Ectodermal cell (in vitro differentiated cells): ENCODE measurements around the gene CFAP46.
"Not testable (repeated sequence)": the region's sequence is repeated elsewhere in the genome, so short reads cannot be mapped to it uniquely, and the experiment has no call there.

Experiments
- H3K27ac ChIP-seq: 2 replicates; pipeline ENCODE4 v1.7.0; 2013; ENCODE audit warnings: mild to moderate bottlenecking, low read depth, low read length; ENCODE audit not compliant: insufficient read depth, poor library complexity, severe bottlenecking
- H3K27me3 ChIP-seq: 2 replicates; pipeline ENCODE4 v1.7.0; 2013; ENCODE audit warnings: mild to moderate bottlenecking, low read length; ENCODE audit not compliant: insufficient read depth, control insufficient read depth, poor library complexity, severe bottlenecking
- H3K36me3 ChIP-seq: one replicate; pipeline ENCODE4 v1.7.0; 2013; ENCODE audit warnings: low read length; ENCODE audit not compliant: control insufficient read depth, insufficient read depth
- H3K4me1 ChIP-seq: one replicate; pipeline ENCODE4 v1.7.0; 2013; ENCODE audit warnings: low read length; ENCODE audit not compliant: control insufficient read depth, insufficient read depth
- H3K4me3 ChIP-seq: 2 replicates; pipeline ENCODE4 v1.7.0; 2013; ENCODE audit warnings: low read depth, low read length, control low read depth; ENCODE audit not compliant: insufficient read depth
- H3K9me3 ChIP-seq: 2 replicates; pipeline ENCODE4 v1.7.0; 2013; ENCODE audit warnings: mild to moderate bottlenecking, low read length, moderate library complexity; ENCODE audit not compliant: control insufficient read depth
- WGBS, 2 experiments: methylation state at CpG; one replicate each; pipeline ENCODE4 v1.1.7; 2013; ENCODE audit warnings: missing lambda C conversion rate in 2 of 2; 5-methylcytosine and 5-hydroxymethylcytosine counted together

Gene CFAP46

DNA sequence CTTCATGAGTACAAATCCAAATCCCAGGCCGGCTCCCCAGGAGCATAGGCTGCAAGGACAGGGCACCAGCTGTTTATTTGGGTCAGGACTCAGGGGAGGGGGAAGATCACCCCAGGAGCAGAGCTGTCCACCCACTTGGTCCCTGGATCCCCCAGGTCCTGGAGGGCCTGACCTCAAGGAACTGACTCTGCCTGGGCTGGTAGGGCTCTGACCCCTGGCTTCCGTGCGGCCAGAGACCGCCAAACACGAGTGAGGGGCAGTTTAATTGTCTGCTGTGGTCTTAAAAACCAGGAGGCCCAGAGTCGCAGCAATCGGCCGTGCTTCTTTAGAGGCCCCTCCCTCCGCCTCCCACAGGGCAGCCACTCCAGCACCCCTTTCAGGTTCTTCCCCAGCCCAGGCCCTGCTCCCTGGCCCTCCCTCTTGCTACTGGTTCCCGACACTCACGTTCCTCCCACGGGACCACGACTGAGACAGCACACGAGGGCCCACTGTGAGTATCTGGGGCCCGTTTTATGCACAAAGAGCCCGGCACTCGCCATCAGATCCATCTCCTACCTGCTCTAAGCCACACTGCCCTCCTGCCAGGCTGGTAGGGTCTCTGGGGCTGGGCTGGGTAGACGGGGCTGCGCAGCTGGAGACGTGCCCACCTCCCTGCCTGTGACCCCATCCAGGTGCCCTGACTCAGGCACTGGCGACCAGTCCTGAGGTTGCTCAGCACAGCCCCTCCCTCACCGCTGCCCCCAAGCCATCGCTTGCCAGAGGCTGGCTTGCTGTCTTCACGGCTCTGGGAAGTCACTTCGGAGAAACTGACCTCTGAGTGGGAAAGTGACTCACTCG is 30.0 kb upstream of the CFAP46 start:
- Histone ChIP-seq H3K4me1 (peaks cover 8% of the 10 kb centered on the region), H3K4me3 (no peak overlapping the region), H3K36me3 (no peaks in the 10 kb centered on the region), H3K27me3 (no peaks in the 10 kb centered on the region), H3K27ac (no peak overlapping the region), H3K9me3 (no peaks in the 10 kb centered on the region)
- WGBS, 2 experiments = 71 to 72% methylated on average over 26 of the region's 26 CpGs

DNA sequence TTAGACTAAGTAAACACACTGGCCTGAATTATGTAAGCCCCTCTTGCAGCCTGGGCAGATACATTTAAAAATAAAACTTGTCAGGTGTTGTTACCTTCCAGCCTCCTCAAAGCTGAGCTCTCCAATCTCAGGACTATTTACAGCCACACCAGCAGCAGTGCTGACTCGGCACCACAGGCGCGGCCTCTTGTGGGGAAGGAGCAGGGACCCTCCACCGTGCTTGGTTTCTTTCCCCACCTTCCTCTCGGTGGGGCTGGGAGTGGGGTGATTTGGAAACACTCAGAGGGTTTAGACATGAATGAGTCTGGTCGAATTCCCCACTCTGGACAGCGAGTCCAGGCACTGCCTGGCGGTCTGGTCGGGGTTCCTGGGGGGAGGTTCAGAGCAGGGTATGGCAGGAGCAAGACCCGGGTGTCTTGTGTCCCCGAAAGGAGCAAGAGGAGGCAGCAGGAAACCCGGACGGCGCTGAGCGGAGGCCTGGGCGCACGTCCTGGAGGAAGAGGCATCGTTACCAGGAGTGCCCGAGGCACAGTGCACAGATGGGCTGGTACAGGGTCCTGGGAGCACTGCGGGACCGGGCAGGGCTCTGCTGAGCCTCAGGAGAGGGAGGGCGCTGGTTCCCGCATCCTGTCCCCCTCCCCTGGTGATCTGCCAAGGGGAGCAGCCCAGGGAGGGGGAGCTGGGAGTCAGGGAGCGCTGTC is 29.2 kb upstream of the CFAP46 start:
- no peak overlapping the region for H3K27ac ChIP-seq
- H3K36me3 ChIP-seq = no peaks in the 10 kb centered on the region
- no peaks in the 10 kb centered on the region for H3K9me3 ChIP-seq
- 69 to 71% methylated on average over 24 of the region's 24 CpGs for WGBS, 2 experiments
- H3K4me3 ChIP-seq = no peak overlapping the region
- H3K27me3 ChIP-seq = no peaks in the 10 kb centered on the region
- peaks cover 8% of the 10 kb centered on the region for H3K4me1 ChIP-seq

DNA sequence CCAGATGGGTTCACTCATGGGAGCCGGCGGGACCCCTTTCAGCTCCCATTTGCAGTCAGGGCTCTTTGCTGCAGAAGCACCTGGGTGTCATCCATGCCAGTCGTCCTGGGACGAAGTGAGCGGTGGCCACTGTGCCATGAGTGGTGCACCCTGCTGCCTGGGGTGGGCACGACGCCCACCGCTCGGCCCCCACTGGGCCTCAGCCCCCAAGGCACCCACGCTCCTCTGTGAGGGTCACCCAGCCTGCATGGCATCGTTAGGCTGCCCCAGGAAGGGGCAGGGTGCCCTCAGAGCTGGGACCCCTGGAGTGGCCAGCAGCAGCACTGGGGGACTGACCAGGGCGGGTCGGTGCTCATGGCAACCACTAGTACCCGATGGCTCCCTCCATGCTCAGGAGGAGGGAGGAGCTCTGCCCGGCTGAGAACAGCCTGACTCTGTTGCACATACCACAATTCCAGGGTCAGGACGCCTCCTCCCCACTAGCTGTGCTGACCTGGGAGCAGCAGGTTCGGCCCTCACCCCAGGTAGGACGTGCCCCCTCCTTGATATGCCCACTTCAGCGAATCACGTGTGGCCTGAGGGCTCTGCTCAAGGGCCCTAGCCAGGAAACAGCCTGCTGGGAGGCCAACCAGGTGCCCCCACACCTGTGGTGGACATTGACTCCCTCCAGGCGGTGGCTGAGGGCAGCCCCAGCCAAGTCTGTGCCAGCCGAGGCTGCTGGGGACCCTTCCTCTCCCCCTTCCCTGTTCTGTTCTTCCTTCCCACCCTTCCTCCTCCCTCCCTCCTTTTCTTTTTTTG is 28.5 kb upstream of the CFAP46 start:
- H3K4me3 ChIP-seq = no peak overlapping the region
- no peak overlapping the region for H3K27ac ChIP-seq
- H3K27me3 ChIP-seq = no peaks in the 10 kb centered on the region
- H3K9me3 ChIP-seq = no peaks in the 10 kb centered on the region
- WGBS, 2 experiments = 88% methylated on average over 22 of the region's 22 CpGs
- H3K4me1 ChIP-seq = peaks cover 8% of the 10 kb centered on the region
- no peaks in the 10 kb centered on the region for H3K36me3 ChIP-seq

DNA sequence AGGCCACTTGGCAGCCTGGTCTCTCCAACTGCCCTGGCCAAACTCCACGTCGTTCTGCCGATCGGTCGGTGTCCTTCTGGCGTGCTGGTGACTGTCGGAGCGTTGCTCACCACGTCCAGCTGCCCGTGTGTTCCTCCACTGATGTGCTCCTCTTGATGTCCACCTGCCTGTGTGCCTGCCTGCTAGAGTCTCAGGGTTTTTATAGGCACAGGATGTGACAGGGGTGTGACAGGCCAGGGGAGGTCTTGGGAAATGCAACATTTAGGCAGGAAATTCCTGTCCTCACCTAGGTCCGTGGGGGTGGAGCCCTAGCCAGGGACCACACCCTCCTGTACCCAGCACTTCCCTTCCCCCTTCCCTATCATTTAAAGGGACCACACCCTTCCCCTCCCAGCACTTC is 25.2 kb upstream of the CFAP46 start:
- 77 to 78% methylated on average over 11 of the region's 11 CpGs for WGBS, 2 experiments
- Histone ChIP-seq H3K4me1 (no peaks in the 10 kb centered on the region), H3K9me3 (no peaks in the 10 kb centered on the region), H3K27me3 (peaks cover 8% of the 10 kb centered on the region), H3K4me3 (no peak overlapping the region), H3K36me3 (no peaks in the 10 kb centered on the region), H3K27ac (no peak overlapping the region)

DNA sequence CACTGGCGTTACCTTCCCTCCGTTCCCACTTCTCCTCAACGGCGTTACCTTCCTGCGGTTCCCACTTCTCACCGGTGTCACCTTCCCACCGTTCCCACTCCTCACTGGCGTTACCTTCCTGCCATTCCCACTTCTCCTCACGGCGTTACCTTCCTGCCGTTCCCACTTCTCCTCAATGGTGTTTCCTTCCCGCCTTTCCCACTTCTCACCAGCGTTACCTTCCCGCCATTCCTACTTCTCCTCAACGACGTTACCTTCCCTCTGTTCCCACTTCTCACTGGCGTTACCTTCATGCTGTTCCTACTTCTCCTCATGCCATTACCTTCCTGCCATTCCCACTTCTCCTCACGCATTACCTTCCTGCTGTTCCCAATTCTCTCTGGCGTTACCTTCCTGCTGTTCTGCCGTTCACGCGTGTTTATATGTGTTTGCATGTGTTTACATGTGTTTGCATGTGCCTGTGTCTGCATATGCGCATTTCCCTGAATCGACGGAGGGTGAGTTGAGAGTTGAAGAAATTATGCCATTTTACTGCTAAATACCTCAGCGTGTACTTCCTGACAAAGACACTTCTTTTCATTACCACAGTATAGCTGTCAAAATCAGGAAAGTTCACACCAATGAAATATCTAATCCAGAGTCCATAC is 23.2 kb upstream of the CFAP46 start:
- Histone ChIP-seq H3K36me3 (no peaks in the 10 kb centered on the region), H3K9me3 (no peaks in the 10 kb centered on the region), H3K27ac (no peak overlapping the region), H3K27me3 (peaks cover 10% of the 10 kb centered on the region), H3K4me1 (no peaks in the 10 kb centered on the region), H3K4me3 (no peak overlapping the region)
- WGBS, 2 experiments = 91 to 94% methylated on average over 26 of the region's 26 CpGs

DNA sequence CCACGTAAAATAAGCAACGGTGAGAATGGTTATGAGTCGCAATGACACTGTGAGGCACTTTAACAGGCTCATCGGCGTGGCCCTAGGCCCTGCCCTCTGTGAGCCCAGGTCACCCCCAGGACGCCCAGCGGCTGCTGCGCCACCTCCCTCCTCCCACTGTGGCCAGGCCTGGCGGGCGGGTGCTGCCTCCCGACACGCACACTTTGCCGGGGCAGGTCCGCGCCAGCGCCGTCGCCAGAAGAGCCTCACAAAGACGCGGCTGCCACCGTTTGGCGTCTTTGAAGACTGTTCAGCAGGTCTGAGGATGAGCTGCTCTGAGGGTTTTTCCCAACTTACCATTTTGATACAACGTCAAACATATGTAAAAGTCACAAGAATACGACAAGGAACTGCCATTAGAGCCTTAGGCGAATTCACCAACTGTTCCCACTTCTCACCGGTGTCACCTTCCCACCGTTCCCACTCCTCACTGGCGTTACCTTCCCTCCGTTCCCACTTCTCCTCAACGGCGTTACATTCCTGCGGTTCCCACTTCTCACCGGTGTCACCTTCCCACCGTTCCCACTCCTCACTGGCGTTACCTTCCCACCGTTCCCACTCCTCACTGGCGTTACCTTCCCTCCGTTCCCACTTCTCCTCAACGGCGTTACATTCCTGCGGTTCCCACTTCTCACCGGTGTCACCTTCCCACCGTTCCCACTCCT is 22.5 kb upstream of the CFAP46 start:
- not testable (repeated sequence) for H3K9me3 ChIP-seq, H3K4me3 ChIP-seq, H3K36me3 ChIP-seq, H3K27ac ChIP-seq, H3K4me1 ChIP-seq
- H3K27me3 ChIP-seq = peaks cover 10% of the 10 kb centered on the region
- WGBS, 2 experiments = 96% methylated on average over 43 of the region's 43 CpGs

DNA sequence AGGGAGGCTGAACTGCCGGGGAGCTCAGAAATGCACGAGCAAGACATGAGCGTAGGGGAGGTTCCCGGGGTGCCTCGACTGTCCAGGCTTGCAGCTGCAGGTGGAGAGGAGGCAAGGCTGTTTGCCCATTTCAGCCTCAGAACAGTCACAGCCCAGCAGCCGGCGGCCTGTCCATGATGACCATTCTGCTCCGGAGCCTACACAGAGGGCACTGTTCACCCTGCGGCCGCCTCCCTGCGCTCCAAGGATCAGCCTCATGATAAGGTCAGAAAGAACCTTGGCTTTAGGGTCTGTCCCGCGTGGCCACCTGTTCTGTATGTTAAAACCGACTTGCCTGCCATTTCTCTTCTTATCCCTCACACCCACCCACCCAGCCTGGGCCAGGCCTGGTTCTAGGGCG is 21.9 kb upstream of the CFAP46 start:
- Histone ChIP-seq H3K4me1 (no peaks in the 10 kb centered on the region), H3K4me3 (no peak overlapping the region), H3K9me3 (no peaks in the 10 kb centered on the region), H3K27me3 (peaks cover 10% of the 10 kb centered on the region), H3K27ac (no peak overlapping the region), H3K36me3 (no peaks in the 10 kb centered on the region)
- WGBS, 2 experiments = 90% methylated on average over 15 of the region's 15 CpGs

DNA sequence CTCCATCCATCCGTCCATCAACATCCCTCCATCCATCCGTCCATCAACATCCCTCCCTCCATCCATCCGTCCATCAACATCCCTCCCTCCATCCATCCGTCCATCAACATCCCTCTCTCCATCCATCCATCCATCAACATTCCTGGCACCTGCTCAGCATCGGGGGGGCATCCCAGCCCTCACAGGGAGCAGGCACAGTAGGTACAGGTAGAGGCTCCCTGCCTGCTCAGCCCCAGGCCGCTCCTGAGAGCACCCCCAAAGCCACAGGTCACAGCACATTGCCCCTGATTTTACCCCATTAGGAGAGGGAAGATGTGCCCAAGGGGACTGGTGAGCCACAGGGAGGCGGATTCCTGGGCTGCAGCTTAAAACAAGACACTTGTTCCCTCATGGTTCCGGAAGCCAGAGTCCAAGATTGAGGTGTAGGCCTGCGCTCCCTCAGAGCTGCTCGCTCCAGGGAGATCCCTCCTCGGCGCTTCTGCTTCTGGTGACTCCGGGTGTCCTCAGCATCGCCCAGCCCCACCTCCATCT is 21.1 kb upstream of the CFAP46 start:
- Histone ChIP-seq H3K4me1 (no peaks in the 10 kb centered on the region), H3K36me3 (no peaks in the 10 kb centered on the region), H3K4me3 (no peak overlapping the region), H3K27me3 (peaks cover 10% of the 10 kb centered on the region), H3K27ac (no peak overlapping the region), H3K9me3 (no peaks in the 10 kb centered on the region)
- WGBS, 2 experiments = 91 to 95% methylated on average over 14 of the region's 14 CpGs

DNA sequence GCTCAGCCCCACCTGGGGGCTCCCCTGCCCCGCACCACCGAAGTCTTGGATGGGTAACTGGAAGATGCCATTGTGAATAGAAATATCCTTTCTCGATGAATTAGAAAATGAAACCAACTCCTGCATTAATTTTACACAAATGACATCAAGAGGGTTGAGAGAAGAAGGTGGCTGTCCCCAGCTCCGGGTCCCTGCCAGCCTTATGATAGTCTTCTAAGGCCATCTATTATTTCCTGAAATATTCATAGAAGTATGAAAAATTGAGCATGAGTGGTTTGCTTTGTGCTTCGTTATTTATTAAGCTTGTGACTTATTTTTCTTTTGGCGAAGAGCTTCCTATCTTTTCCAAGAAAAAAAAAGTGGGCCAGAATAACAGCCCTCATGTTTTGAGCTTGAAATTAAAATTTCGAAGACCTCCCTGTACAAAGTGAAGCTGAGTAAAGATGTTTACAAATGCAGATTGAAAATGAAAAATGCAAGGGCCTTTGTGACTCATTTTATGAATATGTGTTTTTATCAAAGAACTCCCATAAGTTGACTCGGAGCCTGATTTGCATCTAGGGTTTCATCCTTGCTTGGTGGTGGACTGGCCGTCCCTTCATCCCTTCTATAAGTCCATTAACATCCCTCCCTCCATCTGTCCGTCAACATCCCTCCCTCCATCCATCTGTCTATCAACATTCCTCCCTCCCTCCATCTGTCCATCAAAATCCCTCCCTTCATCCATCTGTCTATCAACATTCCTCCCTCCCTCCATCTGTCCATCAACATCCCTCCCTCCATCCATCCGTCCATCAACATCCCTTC is 20.5 kb upstream of the CFAP46 start:
- Histone ChIP-seq H3K27me3 (peaks cover 10% of the 10 kb centered on the region), H3K4me1 (no peaks in the 10 kb centered on the region), H3K9me3 (no peaks in the 10 kb centered on the region), H3K27ac (no peak overlapping the region), H3K4me3 (peak overlapping the region; percentile 22), H3K36me3 (no peaks in the 10 kb centered on the region)
- 78 to 89% methylated on average over 8 to 11 of the region's 11 CpGs for WGBS, 2 experiments
